Measurements from ENCODE around the gene VPS52.
"Not testable (repeated sequence)": the region's sequence is repeated elsewhere in the genome, so short reads cannot be mapped to it uniquely, and the experiment has no call there.

The VPS52 gene

GRCh38 chr6:33249732-33250630, 21.7 kb downstream of the VPS52 start:
- peak; percentile 13 to 32 for DNase-seq

- peak; percentile 98 to 99 for DNase-seq
Observed at GRCh38 chr6:33248932-33249731, 22.5 kb downstream of the VPS52 start.

GRCh38 chr6:33248643-33248931, 23.1 kb downstream of the VPS52 start:
- DNase-seq, result no peak

- peak; percentile 97 for DNase-seq
Observed at GRCh38 chr6:33247977-33248642, 23.6 kb downstream of the VPS52 start.

- no peak for DNase-seq
Observed at GRCh38 chr6:33243476-33243875, 28.2 kb downstream of the VPS52 start.

GRCh38 chr6:33241968-33242367, 29.7 kb downstream of the VPS52 start:
- no peak for DNase-seq

- DNase-seq, result no peak
Observed at GRCh38 chr6:33237741-33238140, 33.9 kb downstream of the VPS52 start.

GRCh38 chr6:33236852-33237251, 34.8 kb downstream of the VPS52 start:
- DNase-seq, result no peak

GRCh38 chr6:33236328-33236727, 35.3 kb downstream of the VPS52 start:
- no peak for DNase-seq

GRCh38 chr6:33235221-33235634, 36.4 kb downstream of the VPS52 start:
- DNase-seq, result no peak

- DNase-seq, result not testable (repeated sequence)
Observed at GRCh38 chr6:33226503-33227120, 45.1 kb downstream of the VPS52 start.

GRCh38 chr6:33217681-33218080, 54.0 kb downstream of the VPS52 start:
- DNase-seq, result no peak

- DNase-seq, result no peak
Observed at GRCh38 chr6:33217246-33217645, 54.4 kb downstream of the VPS52 start.

- no peak for DNase-seq
Observed at GRCh38 chr6:33216117-33216649, 55.5 kb downstream of the VPS52 start.

GRCh38 chr6:33215271-33216116, 56.2 kb downstream of the VPS52 start:
- DNase-seq, result no peak

- DNase-seq, result no peak
Observed at GRCh38 chr6:33213989-33214335, 57.7 kb downstream of the VPS52 start.

GRCh38 chr6:33213166-33213988, 58.3 kb downstream of the VPS52 start:
- peak in 1 of 2 experiments; percentile 36 for DNase-seq

GRCh38 chr6:33212857-33213165, 58.9 kb downstream of the VPS52 start:
- DNase-seq, result no peak

GRCh38 chr6:33211666-33212422, 59.8 kb downstream of the VPS52 start:
- no peak for DNase-seq

GRCh38 chr6:33211136-33211535, 60.5 kb downstream of the VPS52 start:
- DNase-seq, result no peak

All from activated CD4-positive, alpha-beta T cell treated with anti-CD3 and anti-CD28 coated beads, Interleukin-2, amount 50 U/mL, for 48 hours (primary cell).